GM12892 (cell line): ENCODE results near the gene STARD13.

Experiments
- DNase-seq: peaks from one replicate; pipeline ENCODE4 v3.0.0; 2011; ENCODE audit not compliant: insufficient read length
- FAIRE-seq: peaks from 2 replicates; lab custom pipeline; 2011; peaks lifted over from hg19 to GRCh38; lab: Jason Lieb, UNC
- POLR2A ChIP-seq: IDR thresholded peaks from 2 replicates; pipeline ENCODE4 v1.6.1; 2011; ENCODE audit warnings: low read depth, low read length, control low read depth
- POLR2AphosphoS5 ChIP-seq: IDR thresholded peaks from 2 replicates; pipeline ENCODE4 v1.6.1; 2011; ENCODE audit warnings: low read depth, low read length, control low read depth
- TAF1 ChIP-seq: IDR thresholded peaks from 2 replicates; pipeline ENCODE4 v1.6.1; 2011; ENCODE audit warnings: low read depth, mild to moderate bottlenecking, control low read depth, low read length, borderline replicate concordance

Gene STARD13

GRCh38 chr13:33227927-33228647, 57.5 kb downstream of the STARD13 start:
- DNase-seq: no peak
- no peak for TF ChIP-seq POLR2AphosphoS5
- TF ChIP-seq TAF1: no peak
- no peak for TF ChIP-seq POLR2A
- peak; percentile 14 for FAIRE-seq

GRCh38 chr13:33224686-33225085, 60.9 kb downstream of the STARD13 start:
- no peak for TF ChIP-seq POLR2AphosphoS5
- TF ChIP-seq POLR2A: no peak
- TF ChIP-seq TAF1: no peak
- DNase-seq (no peak), FAIRE-seq (no peak)

- FAIRE-seq (no peak), DNase-seq (no peak)
- TF ChIP-seq POLR2A (no peak), POLR2AphosphoS5 (no peak), TAF1 (no peak)
These were observed 61.4 kb downstream of the STARD13 start for GRCh38 chr13:33224191-33224590.

DNA sequence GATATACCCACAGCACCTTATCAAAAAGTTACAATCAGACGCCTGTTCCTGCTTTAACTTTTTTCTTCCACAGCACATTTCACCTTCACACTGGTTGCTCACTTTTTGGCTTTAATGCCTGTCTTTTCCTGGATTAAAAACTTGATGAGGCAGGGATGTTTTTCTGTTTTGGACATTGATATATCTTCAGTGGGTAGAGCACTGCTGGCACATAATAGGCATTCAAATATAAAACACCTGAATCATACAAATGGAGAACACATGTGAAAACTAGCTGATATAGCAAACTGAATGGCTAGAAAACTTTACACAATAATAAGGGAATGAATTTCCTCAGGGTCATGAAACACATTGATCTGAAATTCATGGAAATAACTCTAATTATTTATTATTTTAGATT, 65.6 kb downstream of the STARD13 start:
- no peak for DNase-seq
- no peak for FAIRE-seq
- no peak for TF ChIP-seq POLR2A
- no peak for TF ChIP-seq POLR2AphosphoS5
- no peak for TF ChIP-seq TAF1

DNA sequence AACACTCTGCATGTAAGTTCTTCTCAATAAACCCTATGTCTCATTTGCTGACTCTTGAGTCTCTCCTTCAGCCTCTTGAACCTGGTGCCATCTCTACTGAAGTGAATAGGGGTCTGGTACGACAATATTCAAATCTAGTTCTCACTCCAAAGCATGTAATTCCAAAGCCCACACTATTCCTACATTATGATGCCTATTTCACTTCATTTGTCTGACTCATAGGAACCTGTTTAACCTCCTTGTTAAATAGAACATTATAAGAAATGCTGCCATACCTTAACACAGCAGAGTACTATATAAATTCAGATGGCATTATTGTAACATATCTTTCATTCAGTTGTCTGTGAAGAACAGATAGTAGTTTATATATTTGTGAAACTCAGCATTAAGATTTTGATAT, 67.1 kb downstream of the STARD13 start:
- no peak for FAIRE-seq
- DNase-seq: no peak
- TF ChIP-seq POLR2A: no peak
- no peak for TF ChIP-seq POLR2AphosphoS5
- TF ChIP-seq TAF1: no peak

DNA sequence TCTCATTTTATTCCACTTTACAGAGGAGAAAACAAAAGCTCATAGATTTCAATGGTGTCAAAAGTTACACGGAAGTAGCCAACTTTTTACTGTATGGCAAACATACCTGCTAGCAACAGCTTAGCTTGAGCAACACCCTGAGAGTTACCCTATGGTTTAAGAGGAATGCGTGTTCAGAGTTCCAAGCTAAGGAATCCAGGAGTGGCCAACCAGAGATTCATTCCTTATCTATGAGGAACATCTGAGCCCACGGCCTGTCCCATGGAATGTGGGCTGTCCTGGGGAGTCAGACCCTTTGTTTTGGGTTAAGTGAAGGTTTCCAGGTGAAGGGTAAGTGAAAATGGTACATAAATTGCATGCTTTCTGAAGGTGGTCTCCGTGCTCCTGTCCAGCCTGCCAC, 67.5 kb downstream of the STARD13 start:
- TF ChIP-seq POLR2A: no peak
- no peak for TF ChIP-seq POLR2AphosphoS5
- TF ChIP-seq TAF1: no peak

GRCh38 chr13:33217256-33217655, 68.3 kb downstream of the STARD13 start:
- no peak for FAIRE-seq
- TF ChIP-seq POLR2A (no peak), POLR2AphosphoS5 (no peak), TAF1 (no peak)

More for the DNA sequence above, 67.5 kb downstream of the STARD13 start:
- DNase-seq: no peak
- no peak for FAIRE-seq

GRCh38 chr13:33213797-33214196, 71.8 kb downstream of the STARD13 start:
- FAIRE-seq (no peak), DNase-seq (no peak)
- TF ChIP-seq TAF1: no peak
- TF ChIP-seq POLR2AphosphoS5: no peak
- TF ChIP-seq POLR2A: no peak

More at GRCh38 chr13:33217256-33217655, 68.3 kb downstream of the STARD13 start:
- no peak for DNase-seq

DNA sequence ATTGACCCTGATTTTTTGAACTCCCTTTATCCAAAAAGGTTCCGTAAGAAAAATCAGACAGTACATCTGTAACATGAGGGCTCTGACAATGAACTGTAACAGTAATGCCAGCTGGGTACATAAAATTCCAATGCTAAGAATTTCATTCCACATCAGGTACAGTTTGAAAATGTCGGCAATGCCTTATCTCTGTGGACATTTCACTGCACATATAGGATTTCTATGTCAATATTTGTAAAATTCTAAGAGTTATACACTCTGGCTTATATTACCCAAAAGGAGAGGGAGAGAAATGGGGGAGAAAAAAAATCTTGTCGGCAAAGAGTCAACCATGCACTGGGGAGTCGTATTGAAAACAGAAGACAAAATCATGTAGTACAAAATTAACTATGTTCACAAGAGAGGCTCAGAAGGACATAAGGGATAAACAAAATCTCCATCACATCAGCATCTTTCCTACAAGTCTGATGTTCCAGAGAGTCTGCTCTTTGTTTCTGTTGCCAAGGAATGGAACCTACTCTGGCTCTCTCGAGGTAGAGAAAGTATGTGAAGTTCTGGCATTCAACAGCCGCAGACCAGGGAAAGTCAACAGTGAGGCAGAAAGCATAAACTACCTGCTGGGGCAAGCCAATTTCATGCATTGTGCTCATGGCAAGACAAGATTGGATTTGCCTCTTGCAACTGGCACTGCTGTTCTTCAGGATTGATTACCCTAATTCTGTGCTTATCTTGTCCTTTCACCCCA, 72.4 kb downstream of the STARD13 start:
- FAIRE-seq (no peak), DNase-seq (no peak)
- TF ChIP-seq POLR2AphosphoS5 (no peak), POLR2A (no peak), TAF1 (no peak)

GRCh38 chr13:33212396-33212795, 73.2 kb downstream of the STARD13 start:
- DNase-seq (no peak), FAIRE-seq (peak; percentile 62)
- no peak for TF ChIP-seq POLR2A
- TF ChIP-seq POLR2AphosphoS5: no peak
- no peak for TF ChIP-seq TAF1

- TF ChIP-seq TAF1 (no peak), POLR2AphosphoS5 (no peak), POLR2A (no peak)
- FAIRE-seq (no peak), DNase-seq (no peak)
These were observed 75.5 kb downstream of the STARD13 start for GRCh38 chr13:33210090-33210489.

DNA sequence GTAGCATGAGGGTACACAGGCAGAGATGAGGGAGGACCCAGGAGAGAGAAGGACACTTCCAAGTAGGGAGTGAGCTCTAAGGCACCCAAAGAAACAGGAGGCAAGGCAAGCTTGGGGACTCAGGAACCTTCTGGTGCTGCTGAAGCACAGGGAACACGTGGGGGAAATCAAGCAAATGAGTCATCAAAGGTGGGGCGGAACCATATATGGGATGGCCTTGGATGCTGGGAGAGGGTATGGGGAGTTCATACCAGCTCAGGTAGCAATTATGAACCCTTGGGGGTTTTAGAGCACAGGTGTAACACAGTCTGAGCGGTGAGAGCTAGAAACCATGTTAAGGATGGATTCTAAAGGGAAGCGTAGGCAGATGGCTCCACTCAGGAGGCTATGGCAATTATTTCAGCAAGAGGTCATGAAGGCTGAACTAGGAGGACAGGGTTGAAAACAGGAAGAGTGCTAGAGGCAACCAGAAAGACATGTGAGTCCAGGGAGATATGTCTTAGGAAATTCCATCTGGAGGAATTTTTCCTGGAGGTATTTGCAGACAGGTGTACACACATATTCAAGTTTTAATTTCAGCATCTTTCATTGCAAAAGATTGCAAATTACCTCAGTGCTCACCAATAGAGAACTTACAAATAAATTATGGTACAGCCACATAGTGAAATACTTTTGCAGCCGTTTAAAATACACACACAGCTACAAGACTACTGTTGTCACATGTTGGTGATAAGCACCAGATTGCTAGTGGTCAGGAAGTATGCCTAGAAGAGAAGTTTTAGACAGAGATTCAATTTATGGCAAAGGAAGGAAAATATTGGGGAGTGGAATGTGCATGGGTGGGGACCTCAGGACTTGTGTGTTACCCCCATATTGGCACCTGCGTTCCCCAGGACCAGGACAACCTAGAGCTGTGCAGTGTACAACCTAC, 77.0 kb downstream of the STARD13 start:
- FAIRE-seq: no peak

More for the DNA sequence above, 77.0 kb downstream of the STARD13 start:
- TF ChIP-seq POLR2AphosphoS5 (no peak), POLR2A (no peak), TAF1 (no peak)
- DNase-seq: no peak
